ENCODE data around the gene STK38. TPM values are rescaled to one million over a fixed set of nuclear protein-coding genes. Genes with fewer than 3 reads are reported as not detected.
A peak's percentile ranks its signal among the peaks of the same experiment; 100 is the strongest.

The STK38 gene
- total RNA-seq, 6 experiments from 2014 or later = 12.5 to 19.2 (median 16.1) TPM

- no peaks in the 10 kb centered on the region for H3K9me3 ChIP-seq
- WGBS (ENCODE audit: insufficient coverage, low coverage, low lambda C conversion rate, missing lambda C conversion rate) = 32% methylated on average over 8 of the region's 8 CpGs
Measured at GRCh38 chr6:36514554-36515456, 32.5 kb downstream of the STK38 start.

GRCh38 chr6:36510365-36510764, 36.9 kb downstream of the STK38 start:
- ATAC-seq (peak; percentile 40 to 76 (median 70)), DNase-seq (peak; percentile 62 to 91 (median 83))
- Histone ChIP-seq H3K27me3 (no peaks in the 10 kb centered on the region), H3K36me3 (peaks cover 0 to 2% (median 0%) of the 10 kb centered on the region in 4 donors), H3K4me1 (peaks cover 0 to 13% (median 4%) of the 10 kb centered on the region in 4 donors), H3K27ac (no peak overlapping the region), H3K9me3 (no peaks in the 10 kb centered on the region), H3K4me3 (no peak overlapping the region)
- intact Hi-C loops (cut with DNase I) = no loop called here
- TF ChIP-seq CTCF (IDR thresholded peaks at IDR 0.05) (no peak), POLR2A (IDR thresholded peaks at IDR 0.05) (no peak)
- 23% methylated on average over 3 of the region's 3 CpGs for WGBS (ENCODE audit: insufficient coverage, low coverage, low lambda C conversion rate, missing lambda C conversion rate)

More at GRCh38 chr6:36514554-36515456, 32.5 kb downstream of the STK38 start:
- Histone ChIP-seq H3K4me3 (peak overlapping the region in 1 of 3 donors; percentile 1), H3K27me3 (no peaks in the 10 kb centered on the region), H3K4me1 (peaks cover 0 to 30% (median 13%) of the 10 kb centered on the region in 4 donors), H3K36me3 (peaks cover 0 to 2% (median under 1%) of the 10 kb centered on the region in 4 donors), H3K27ac (peak overlapping the region; percentile 3 to 61 (median 36))
- DNase-seq (peak in 2 of 3 donors; percentile 62 to 68), ATAC-seq (peak; percentile 77 to 91 (median 82))
- TF ChIP-seq CTCF (IDR thresholded peaks at IDR 0.05) = no peak
- no peak for TF ChIP-seq POLR2A (IDR thresholded peaks at IDR 0.05)
- intact Hi-C loops (cut with DNase I) = no loop called here

- no peak overlapping the region for H3K4me3 ChIP-seq
- ATAC-seq = peak; percentile 19 to 65 (median 37)
- DNase-seq = no peak
- WGBS (ENCODE audit: insufficient coverage, low coverage, low lambda C conversion rate, missing lambda C conversion rate) = 51% methylated on average over 3 of the region's 10 CpGs
- H3K27me3 ChIP-seq = no peaks in the 10 kb centered on the region
- H3K27ac ChIP-seq = no peak overlapping the region
- no peaks in the 10 kb centered on the region for H3K9me3 ChIP-seq
- TF ChIP-seq POLR2A (IDR thresholded peaks at IDR 0.05) (no peak), CTCF (IDR thresholded peaks at IDR 0.05) (no peak)
- intact Hi-C loops (cut with DNase I) = no loop called here
- H3K36me3 ChIP-seq = peaks cover 0 to 3% (median under 1%) of the 10 kb centered on the region in 4 donors
- H3K4me1 ChIP-seq = peaks cover 0 to 9% (median 2%) of the 10 kb centered on the region in 4 donors
Measured at GRCh38 chr6:36508532-36508931, 38.7 kb downstream of the STK38 start.

- intact Hi-C loops (cut with DNase I) = no loop called here
- Histone ChIP-seq H3K4me3 (no peak overlapping the region), H3K36me3 (peaks cover 0 to 5% (median under 1%) of the 10 kb centered on the region in 4 donors), H3K27me3 (no peaks in the 10 kb centered on the region), H3K9me3 (no peaks in the 10 kb centered on the region), H3K27ac (no peak overlapping the region), H3K4me1 (no peaks in the 10 kb centered on the region)
- 79% methylated on average over 2 of the region's 2 CpGs for WGBS (ENCODE audit: insufficient coverage, low coverage, low lambda C conversion rate, missing lambda C conversion rate)
- no peak for TF ChIP-seq POLR2A (IDR thresholded peaks at IDR 0.05)
- TF ChIP-seq CTCF (IDR thresholded peaks at IDR 0.05) = no peak
- ATAC-seq (no peak), DNase-seq (no peak)
Measured at GRCh38 chr6:36506611-36507010, 40.7 kb downstream of the STK38 start.
